GM23338 (cell line): ENCODE measurements around the gene DDX24. TPM values are rescaled to one million over a fixed set of nuclear protein-coding genes. Genes with fewer than 3 reads are reported as not detected.

Experiments used
- ATAC-seq: fragments of 200-7000 bp; cut with Tn5 transposase; 3 replicates; pipeline ENCODE4 v1.9.1; 2020
- DNase-seq: peaks from one replicate; pipeline ENCODE4 v3.0.0-alpha.2; 2015; ENCODE audit warnings: low spot score
- H2AFZ ChIP-seq: fragments of 200-600 bp; sonication (generic); 2 replicates; pipeline ENCODE4 v1.8.0; 2016; ENCODE audit warnings: antibody characterized with exemption, mild to moderate bottlenecking, moderate library complexity
- H3F3A ChIP-seq: fragments of 200-600 bp; sonication (generic); replicated peaks from 2 replicates; pipeline ENCODE4 v1.8.0; 2017; ENCODE audit warnings: antibody characterized with exemption, mixed run types, low read depth
- H3K27ac ChIP-seq: fragments of 200-600 bp; sonication (generic); 2 replicates; pipeline ENCODE4 v1.6.1; 2016; ENCODE audit warnings: low read depth
- H3K27me3 ChIP-seq: fragments of 200-600 bp; sonication (generic); 2 replicates; pipeline ENCODE4 v1.8.0; 2016; ENCODE audit warnings: mild to moderate bottlenecking, mixed run types, moderate library complexity; ENCODE audit not compliant: insufficient read depth
- H3K36me3 ChIP-seq: fragments of 200-600 bp; sonication (generic); 2 replicates; pipeline ENCODE4 v1.8.0; 2016; ENCODE audit warnings: mild to moderate bottlenecking; ENCODE audit not compliant: insufficient read depth
- H3K4me1 ChIP-seq: fragments of 200-600 bp; sonication (generic); 2 replicates; pipeline ENCODE4 v1.8.0; 2016; ENCODE audit warnings: mild to moderate bottlenecking, moderate library complexity; ENCODE audit not compliant: insufficient read depth
- H3K4me2 ChIP-seq: fragments of 200-600 bp; sonication (generic); 2 replicates; pipeline ENCODE4 v1.7.1; 2017; ENCODE audit warnings: mixed run types
- H3K4me3 ChIP-seq: fragments of 200-600 bp; sonication (generic); 2 replicates; pipeline ENCODE4 v1.6.1; 2016; ENCODE audit warnings: mixed run types
- H3K79me2 ChIP-seq: fragments of 200-600 bp; sonication (generic); replicated peaks from 2 replicates; pipeline ENCODE4 v1.8.0; 2017; ENCODE audit warnings: mild to moderate bottlenecking; ENCODE audit not compliant: insufficient read depth
- H3K9me2 ChIP-seq: fragments of 200-600 bp; sonication (generic); 2 replicates; pipeline ENCODE4 v1.8.0; 2017; ENCODE audit not compliant: insufficient read depth
- H4K20me1 ChIP-seq: fragments of 200-600 bp; sonication (generic); replicated peaks from 2 replicates; pipeline ENCODE4 v1.8.0; 2017; ENCODE audit warnings: mild to moderate bottlenecking; ENCODE audit not compliant: insufficient read depth
- H3K27ac Mint-ChIP-seq: 2 replicates; pipeline ENCODE4 v1.8.0; 2020; ENCODE audit warnings: inconsistent platforms, mild to moderate bottlenecking, moderate library complexity, mixed read lengths
- H3K27me3 Mint-ChIP-seq: 3 replicates; pipeline ENCODE4 v1.8.0; 2022; ENCODE audit warnings: low read depth, mild to moderate bottlenecking, moderate library complexity, mixed read lengths, inconsistent platforms; ENCODE audit not compliant: insufficient read depth, poor library complexity
- H3K36me3 Mint-ChIP-seq: 3 replicates; pipeline ENCODE4 v1.8.0; 2021; ENCODE audit warnings: low read depth, mild to moderate bottlenecking, inconsistent platforms, moderate library complexity, mixed read lengths
- H3K4me1 Mint-ChIP-seq: 3 replicates; pipeline ENCODE4 v1.8.0; 2020; ENCODE audit warnings: mild to moderate bottlenecking, inconsistent platforms, mixed read lengths
- H3K4me3 Mint-ChIP-seq: 3 replicates; pipeline ENCODE4 v1.8.0; 2021; ENCODE audit warnings: moderate library complexity, mild to moderate bottlenecking, inconsistent platforms, mixed read lengths
- H3K9me3 Mint-ChIP-seq: 3 replicates; pipeline ENCODE4 v1.8.0; 2020; ENCODE audit warnings: moderate library complexity, mild to moderate bottlenecking, inconsistent platforms, mixed read lengths
- CREB1 ChIP-seq: fragments of 250-450 bp; sonication (Bioruptor Pico); IDR thresholded peaks from 2 replicates; pipeline ENCODE4 v1.5.0; 2020; ENCODE audit warnings: low read depth, mild to moderate bottlenecking, moderate library complexity
- EZH2 ChIP-seq: fragments of 200-600 bp; sonication (generic); IDR thresholded peaks from one replicate; pipeline ENCODE4 v1.8.0; 2017; ENCODE audit warnings: antibody characterized with exemption, mild to moderate bottlenecking, low read depth; ENCODE audit not compliant: unreplicated experiment
- EZH2phosphoT487 ChIP-seq: fragments of 200-600 bp; sonication (generic); IDR thresholded peaks from one replicate; pipeline ENCODE4 v1.8.1; 2018; ENCODE audit warnings: antibody characterized with exemption; ENCODE audit not compliant: unreplicated experiment
- JUNB ChIP-seq: IDR thresholded peaks from one replicate; pipeline ENCODE4 v1.6.1; 2016; ENCODE audit warnings: antibody characterized with exemption; ENCODE audit not compliant: unreplicated experiment
- NANOG ChIP-seq: IDR thresholded peaks from 2 replicates; pipeline ENCODE4 v1.6.1; 2016; ENCODE audit warnings: antibody characterized with exemption, borderline replicate concordance
- POLR2AphosphoS5 ChIP-seq: IDR thresholded peaks from 2 replicates; pipeline ENCODE4 v1.6.1; 2016; ENCODE audit warnings: antibody characterized with exemption, low read depth
- STAT1 ChIP-seq: IDR thresholded peaks from one replicate; pipeline ENCODE4 v1.6.1; 2016; ENCODE audit warnings: antibody characterized with exemption; ENCODE audit not compliant: unreplicated experiment
- ZNF114 ChIP-seq: fragments of 250-450 bp; sonication (Bioruptor Pico); IDR thresholded peaks from 2 replicates; pipeline ENCODE4 v1.5.0; 2020; ENCODE audit warnings: mild to moderate bottlenecking, moderate library complexity
- ZNF331 ChIP-seq: fragments of 250-450 bp; sonication (Bioruptor Pico); IDR thresholded peaks from 2 replicates; pipeline ENCODE4 v1.5.0; 2020; ENCODE audit warnings: low read depth, mild to moderate bottlenecking, moderate library complexity
- polyA plus RNA-seq: library from polyadenylated mRNA; unstranded; fragments of >200 nt; fragmentation: Nextera tagmentation; extraction: Ambion mirVana; gene quantifications from 2 replicates; pipeline ENCODE4 v1.2.1, GENCODE V29; 2016
- total RNA-seq: library from RNA; depleted of rRNA; stranded (reverse); fragments of >200 nt; shearing (Covaris generic); gene quantifications from 2 replicates; pipeline ENCODE4 v1.2.3, GENCODE V29; 2014
- TF ChIP-seq, protein P1 (sequence below): fragments of 250-450 bp; sonication (Bioruptor Pico); IDR thresholded peaks from 2 replicates; pipeline ENCODE4 v1.5.0; 2020; ENCODE audit warnings: mild to moderate bottlenecking, moderate library complexity
- TF ChIP-seq, protein P2 (sequence below): IDR thresholded peaks from 2 replicates; pipeline ENCODE4 v1.6.1; 2016; ENCODE audit warnings: antibody characterized with exemption
- TF ChIP-seq, protein P3 (sequence below), 2 experiments: fragments of 200-600 bp in 1 of 2; sonication (generic) in 1 of 2; conservative IDR thresholded peaks; 2 replicates each; pipeline versions ENCODE4 v1.5.1 to v1.6.1; 2016 to 2017; ENCODE audit warnings: antibody characterized with exemption in 2 of 2, low read depth in 2 of 2, mild to moderate bottlenecking in 2 of 2, moderate library complexity in 1 of 2
- TF ChIP-seq, protein P4 (sequence below): IDR thresholded peaks from one replicate; pipeline ENCODE4 v1.6.1; 2018; ENCODE audit warnings: antibody characterized with exemption; ENCODE audit not compliant: unreplicated experiment

Gene DDX24
- total and polyA plus RNA-seq, 2 experiments from 2014 or later, result 150 to 265 TPM

DNA sequence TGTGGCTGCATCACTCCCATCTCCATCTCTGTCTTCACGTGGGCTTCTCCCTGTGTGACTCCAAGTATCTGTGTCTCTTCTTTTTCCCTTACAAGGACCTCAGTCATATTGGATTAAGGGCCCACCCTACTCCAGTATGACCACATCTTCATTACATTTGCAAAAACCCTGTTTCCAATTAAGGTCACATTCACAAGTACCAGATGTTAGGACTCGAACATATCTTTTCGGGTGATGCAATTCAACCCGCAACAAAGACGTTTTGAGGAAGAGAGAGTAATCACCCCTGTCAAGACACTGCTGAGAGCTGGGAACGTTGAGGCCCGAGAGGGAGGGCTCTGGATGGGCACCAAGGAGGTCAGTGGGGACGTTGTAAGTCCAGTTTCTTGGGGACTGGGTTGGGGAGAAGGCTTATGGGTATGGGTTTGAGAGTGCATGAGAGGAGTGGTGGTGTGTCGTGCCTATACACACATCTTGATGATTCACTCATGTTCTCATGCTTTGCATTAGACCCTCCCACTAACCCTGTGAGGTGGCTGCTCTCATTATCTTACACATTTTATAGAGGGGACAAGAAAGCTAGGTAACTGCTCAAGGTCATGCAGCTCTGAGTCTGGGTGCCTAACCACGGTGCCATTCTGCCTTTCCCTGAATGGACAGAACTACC is 17.5 kb upstream of the DDX24 start:
- ATAC-seq (no peak), DNase-seq (no peak)
- Histone ChIP-seq H2AFZ (no peak overlapping the region), H3K36me3 (no peaks in the 10 kb centered on the region), H3K79me2 (no peaks in the 10 kb centered on the region), H3K4me2 (no peak overlapping the region), H3K4me1 (no peaks in the 10 kb centered on the region), H4K20me1 (no peaks in the 10 kb centered on the region), H3K27me3 (no peaks in the 10 kb centered on the region), H3K4me3 (no peak overlapping the region), H3F3A (no peaks in the 10 kb centered on the region), H3K27ac (no peak overlapping the region), H3K9me2 (no peaks in the 10 kb centered on the region)
- H3K27ac Mint-ChIP-seq, result peak overlapping the region; percentile 32; the same call in 1 of the 2 replicates
- no peaks in the 10 kb centered on the region; the same call in 2 of the 3 replicates for H3K9me3 Mint-ChIP-seq
- H3K27me3 Mint-ChIP-seq, result peaks cover 4% of the 10 kb centered on the region
- H3K4me1 Mint-ChIP-seq, result peaks cover 2% of the 10 kb centered on the region; the same call in 1 of the 3 replicates
- TF ChIP-seq, protein P1, sequence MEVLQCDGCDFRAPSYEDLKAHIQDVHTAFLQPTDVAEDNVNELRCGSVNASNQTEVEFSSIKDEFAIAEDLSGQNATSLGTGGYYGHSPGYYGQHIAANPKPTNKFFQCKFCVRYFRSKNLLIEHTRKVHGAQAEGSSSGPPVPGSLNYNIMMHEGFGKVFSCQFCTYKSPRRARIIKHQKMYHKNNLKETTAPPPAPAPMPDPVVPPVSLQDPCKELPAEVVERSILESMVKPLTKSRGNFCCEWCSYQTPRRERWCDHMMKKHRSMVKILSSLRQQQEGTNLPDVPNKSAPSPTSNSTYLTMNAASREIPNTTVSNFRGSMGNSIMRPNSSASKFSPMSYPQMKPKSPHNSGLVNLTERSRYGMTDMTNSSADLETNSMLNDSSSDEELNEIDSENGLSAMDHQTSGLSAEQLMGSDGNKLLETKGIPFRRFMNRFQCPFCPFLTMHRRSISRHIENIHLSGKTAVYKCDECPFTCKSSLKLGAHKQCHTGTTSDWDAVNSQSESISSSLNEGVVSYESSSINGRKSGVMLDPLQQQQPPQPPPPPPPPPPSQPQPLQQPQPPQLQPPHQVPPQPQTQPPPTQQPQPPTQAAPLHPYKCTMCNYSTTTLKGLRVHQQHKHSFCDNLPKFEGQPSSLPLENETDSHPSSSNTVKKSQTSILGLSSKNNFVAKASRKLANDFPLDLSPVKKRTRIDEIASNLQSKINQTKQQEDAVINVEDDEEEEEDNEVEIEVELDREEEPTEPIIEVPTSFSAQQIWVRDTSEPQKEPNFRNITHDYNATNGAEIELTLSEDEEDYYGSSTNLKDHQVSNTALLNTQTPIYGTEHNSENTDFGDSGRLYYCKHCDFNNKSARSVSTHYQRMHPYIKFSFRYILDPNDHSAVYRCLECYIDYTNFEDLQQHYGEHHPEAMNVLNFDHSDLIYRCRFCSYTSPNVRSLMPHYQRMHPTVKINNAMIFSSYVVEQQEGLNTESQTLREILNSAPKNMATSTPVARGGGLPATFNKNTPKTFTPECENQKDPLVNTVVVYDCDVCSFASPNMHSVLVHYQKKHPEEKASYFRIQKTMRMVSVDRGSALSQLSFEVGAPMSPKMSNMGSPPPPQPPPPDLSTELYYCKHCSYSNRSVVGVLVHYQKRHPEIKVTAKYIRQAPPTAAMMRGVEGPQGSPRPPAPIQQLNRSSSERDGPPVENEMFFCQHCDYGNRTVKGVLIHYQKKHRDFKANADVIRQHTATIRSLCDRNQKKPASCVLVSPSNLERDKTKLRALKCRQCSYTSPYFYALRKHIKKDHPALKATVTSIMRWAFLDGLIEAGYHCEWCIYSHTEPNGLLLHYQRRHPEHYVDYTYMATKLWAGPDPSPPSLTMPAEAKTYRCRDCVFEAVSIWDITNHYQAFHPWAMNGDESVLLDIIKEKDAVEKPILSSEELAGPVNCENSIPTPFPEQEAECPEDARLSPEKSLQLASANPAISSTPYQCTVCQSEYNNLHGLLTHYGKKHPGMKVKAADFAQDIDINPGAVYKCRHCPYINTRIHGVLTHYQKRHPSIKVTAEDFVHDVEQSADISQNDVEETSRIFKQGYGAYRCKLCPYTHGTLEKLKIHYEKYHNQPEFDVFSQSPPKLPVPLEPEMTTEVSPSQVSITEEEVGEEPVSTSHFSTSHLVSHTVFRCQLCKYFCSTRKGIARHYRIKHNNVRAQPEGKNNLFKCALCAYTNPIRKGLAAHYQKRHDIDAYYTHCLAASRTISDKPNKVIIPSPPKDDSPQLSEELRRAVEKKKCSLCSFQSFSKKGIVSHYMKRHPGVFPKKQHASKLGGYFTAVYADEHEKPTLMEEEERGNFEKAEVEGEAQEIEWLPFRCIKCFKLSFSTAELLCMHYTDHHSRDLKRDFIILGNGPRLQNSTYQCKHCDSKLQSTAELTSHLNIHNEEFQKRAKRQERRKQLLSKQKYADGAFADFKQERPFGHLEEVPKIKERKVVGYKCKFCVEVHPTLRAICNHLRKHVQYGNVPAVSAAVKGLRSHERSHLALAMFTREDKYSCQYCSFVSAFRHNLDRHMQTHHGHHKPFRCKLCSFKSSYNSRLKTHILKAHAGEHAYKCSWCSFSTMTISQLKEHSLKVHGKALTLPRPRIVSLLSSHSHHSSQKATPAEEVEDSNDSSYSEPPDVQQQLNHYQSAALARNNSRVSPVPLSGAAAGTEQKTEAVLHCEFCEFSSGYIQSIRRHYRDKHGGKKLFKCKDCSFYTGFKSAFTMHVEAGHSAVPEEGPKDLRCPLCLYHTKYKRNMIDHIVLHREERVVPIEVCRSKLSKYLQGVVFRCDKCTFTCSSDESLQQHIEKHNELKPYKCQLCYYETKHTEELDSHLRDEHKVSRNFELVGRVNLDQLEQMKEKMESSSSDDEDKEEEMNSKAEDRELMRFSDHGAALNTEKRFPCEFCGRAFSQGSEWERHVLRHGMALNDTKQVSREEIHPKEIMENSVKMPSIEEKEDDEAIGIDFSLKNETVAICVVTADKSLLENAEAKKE (CRISPR knock-in tag), result no peak
- TF ChIP-seq EZH2, result no peak
- TF ChIP-seq, protein P2, sequence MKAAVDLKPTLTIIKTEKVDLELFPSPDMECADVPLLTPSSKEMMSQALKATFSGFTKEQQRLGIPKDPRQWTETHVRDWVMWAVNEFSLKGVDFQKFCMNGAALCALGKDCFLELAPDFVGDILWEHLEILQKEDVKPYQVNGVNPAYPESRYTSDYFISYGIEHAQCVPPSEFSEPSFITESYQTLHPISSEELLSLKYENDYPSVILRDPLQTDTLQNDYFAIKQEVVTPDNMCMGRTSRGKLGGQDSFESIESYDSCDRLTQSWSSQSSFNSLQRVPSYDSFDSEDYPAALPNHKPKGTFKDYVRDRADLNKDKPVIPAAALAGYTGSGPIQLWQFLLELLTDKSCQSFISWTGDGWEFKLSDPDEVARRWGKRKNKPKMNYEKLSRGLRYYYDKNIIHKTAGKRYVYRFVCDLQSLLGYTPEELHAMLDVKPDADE, result no peak
- TF ChIP-seq EZH2phosphoT487, result no peak
- no peak for TF ChIP-seq CREB1 (CRISPR knock-in tag)
- TF ChIP-seq NANOG, result no peak
- TF ChIP-seq, protein P3, sequence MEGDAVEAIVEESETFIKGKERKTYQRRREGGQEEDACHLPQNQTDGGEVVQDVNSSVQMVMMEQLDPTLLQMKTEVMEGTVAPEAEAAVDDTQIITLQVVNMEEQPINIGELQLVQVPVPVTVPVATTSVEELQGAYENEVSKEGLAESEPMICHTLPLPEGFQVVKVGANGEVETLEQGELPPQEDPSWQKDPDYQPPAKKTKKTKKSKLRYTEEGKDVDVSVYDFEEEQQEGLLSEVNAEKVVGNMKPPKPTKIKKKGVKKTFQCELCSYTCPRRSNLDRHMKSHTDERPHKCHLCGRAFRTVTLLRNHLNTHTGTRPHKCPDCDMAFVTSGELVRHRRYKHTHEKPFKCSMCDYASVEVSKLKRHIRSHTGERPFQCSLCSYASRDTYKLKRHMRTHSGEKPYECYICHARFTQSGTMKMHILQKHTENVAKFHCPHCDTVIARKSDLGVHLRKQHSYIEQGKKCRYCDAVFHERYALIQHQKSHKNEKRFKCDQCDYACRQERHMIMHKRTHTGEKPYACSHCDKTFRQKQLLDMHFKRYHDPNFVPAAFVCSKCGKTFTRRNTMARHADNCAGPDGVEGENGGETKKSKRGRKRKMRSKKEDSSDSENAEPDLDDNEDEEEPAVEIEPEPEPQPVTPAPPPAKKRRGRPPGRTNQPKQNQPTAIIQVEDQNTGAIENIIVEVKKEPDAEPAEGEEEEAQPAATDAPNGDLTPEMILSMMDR (conservative IDR thresholded peaks at IDR 0.05; ENCODE audit: low read depth in 2 of 2), result no peak
- TF ChIP-seq ZNF114, result no peak
- no peak for TF ChIP-seq POLR2AphosphoS5
- no peak for TF ChIP-seq STAT1
- TF ChIP-seq ZNF331, result no peak
- TF ChIP-seq, protein P4, sequence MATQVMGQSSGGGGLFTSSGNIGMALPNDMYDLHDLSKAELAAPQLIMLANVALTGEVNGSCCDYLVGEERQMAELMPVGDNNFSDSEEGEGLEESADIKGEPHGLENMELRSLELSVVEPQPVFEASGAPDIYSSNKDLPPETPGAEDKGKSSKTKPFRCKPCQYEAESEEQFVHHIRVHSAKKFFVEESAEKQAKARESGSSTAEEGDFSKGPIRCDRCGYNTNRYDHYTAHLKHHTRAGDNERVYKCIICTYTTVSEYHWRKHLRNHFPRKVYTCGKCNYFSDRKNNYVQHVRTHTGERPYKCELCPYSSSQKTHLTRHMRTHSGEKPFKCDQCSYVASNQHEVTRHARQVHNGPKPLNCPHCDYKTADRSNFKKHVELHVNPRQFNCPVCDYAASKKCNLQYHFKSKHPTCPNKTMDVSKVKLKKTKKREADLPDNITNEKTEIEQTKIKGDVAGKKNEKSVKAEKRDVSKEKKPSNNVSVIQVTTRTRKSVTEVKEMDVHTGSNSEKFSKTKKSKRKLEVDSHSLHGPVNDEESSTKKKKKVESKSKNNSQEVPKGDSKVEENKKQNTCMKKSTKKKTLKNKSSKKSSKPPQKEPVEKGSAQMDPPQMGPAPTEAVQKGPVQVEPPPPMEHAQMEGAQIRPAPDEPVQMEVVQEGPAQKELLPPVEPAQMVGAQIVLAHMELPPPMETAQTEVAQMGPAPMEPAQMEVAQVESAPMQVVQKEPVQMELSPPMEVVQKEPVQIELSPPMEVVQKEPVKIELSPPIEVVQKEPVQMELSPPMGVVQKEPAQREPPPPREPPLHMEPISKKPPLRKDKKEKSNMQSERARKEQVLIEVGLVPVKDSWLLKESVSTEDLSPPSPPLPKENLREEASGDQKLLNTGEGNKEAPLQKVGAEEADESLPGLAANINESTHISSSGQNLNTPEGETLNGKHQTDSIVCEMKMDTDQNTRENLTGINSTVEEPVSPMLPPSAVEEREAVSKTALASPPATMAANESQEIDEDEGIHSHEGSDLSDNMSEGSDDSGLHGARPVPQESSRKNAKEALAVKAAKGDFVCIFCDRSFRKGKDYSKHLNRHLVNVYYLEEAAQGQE, result no peak
- TF ChIP-seq JUNB, result no peak
- no peaks in the 10 kb centered on the region; the same call in 2 of the 3 replicates for H3K36me3 Mint-ChIP-seq
- no peak overlapping the region for H3K4me3 Mint-ChIP-seq
